ENCODE results near the gene PDE1A. TPM values are rescaled to one million over a fixed set of nuclear protein-coding genes. Genes with fewer than 3 reads are reported as not detected.
"Not testable (repeated sequence)": the region's sequence is repeated elsewhere in the genome, so short reads cannot be mapped to it uniquely, and the experiment has no call there.

The PDE1A gene
- total RNA-seq, 1 donor from 2014 or later = 0.53 TPM

GRCh38 chr2:182406221-182406620, 20.6 kb downstream of the PDE1A start:
- FAIRE-seq = no peak
- TF ChIP-seq CTCF (IDR thresholded peaks at IDR 0.05; ENCODE audit: insufficient read depth, low read length, severe bottlenecking) = no peak
- H3K27me3 ChIP-seq (ENCODE audit: control insufficient read depth, insufficient read depth, low read length) = no peaks in the 10 kb centered on the region

GRCh38 chr2:182404975-182405561, 21.8 kb downstream of the PDE1A start:
- FAIRE-seq (no peak), DNase-seq (ENCODE audit: low read depth) (peak; percentile 7)
- Histone ChIP-seq H3K4me3 (ENCODE audit: low read depth, low read length) (no peak overlapping the region), H3K36me3 (ENCODE audit: control insufficient read depth, insufficient read depth, low read length) (no peaks in the 10 kb centered on the region), H3K27me3 (ENCODE audit: control insufficient read depth, insufficient read depth, low read length) (no peaks in the 10 kb centered on the region)
- no peak for TF ChIP-seq CTCF (IDR thresholded peaks at IDR 0.05; ENCODE audit: insufficient read depth, low read length, severe bottlenecking)

More at GRCh38 chr2:182406221-182406620, 20.6 kb downstream of the PDE1A start:
- no peak overlapping the region for H3K4me3 ChIP-seq (ENCODE audit: low read depth, low read length)
- DNase-seq (ENCODE audit: low read depth) = no peak
- no peaks in the 10 kb centered on the region for H3K36me3 ChIP-seq (ENCODE audit: control insufficient read depth, insufficient read depth, low read length)

- Histone ChIP-seq H3K27me3 (ENCODE audit: control insufficient read depth, insufficient read depth, low read length) (no peaks in the 10 kb centered on the region), H3K4me3 (ENCODE audit: low read depth, low read length) (no peak overlapping the region), H3K36me3 (ENCODE audit: control insufficient read depth, insufficient read depth, low read length) (no peaks in the 10 kb centered on the region)
- no peak for TF ChIP-seq CTCF (IDR thresholded peaks at IDR 0.05; ENCODE audit: insufficient read depth, low read length, severe bottlenecking)
- DNase-seq (ENCODE audit: low read depth) (no peak), FAIRE-seq (no peak)
Measured at GRCh38 chr2:182404092-182404491, 22.7 kb downstream of the PDE1A start.

GRCh38 chr2:182393270-182393760, 33.5 kb downstream of the PDE1A start:
- FAIRE-seq (no peak), DNase-seq (ENCODE audit: low read depth) (no peak)
- no peak overlapping the region for H3K4me3 ChIP-seq (ENCODE audit: low read depth, low read length)
- H3K36me3 ChIP-seq (ENCODE audit: control insufficient read depth, insufficient read depth, low read length) = no peaks in the 10 kb centered on the region
- TF ChIP-seq CTCF (IDR thresholded peaks at IDR 0.05; ENCODE audit: insufficient read depth, low read length, severe bottlenecking) = no peak
- no peaks in the 10 kb centered on the region for H3K27me3 ChIP-seq (ENCODE audit: control insufficient read depth, insufficient read depth, low read length)

GRCh38 chr2:182391443-182391842, 35.4 kb downstream of the PDE1A start:
- DNase-seq (ENCODE audit: low read depth) (no peak), FAIRE-seq (no peak)
- Histone ChIP-seq H3K36me3 (ENCODE audit: control insufficient read depth, insufficient read depth, low read length) (no peaks in the 10 kb centered on the region), H3K27me3 (ENCODE audit: control insufficient read depth, insufficient read depth, low read length) (no peaks in the 10 kb centered on the region), H3K4me3 (ENCODE audit: low read depth, low read length) (no peak overlapping the region)
- TF ChIP-seq CTCF (IDR thresholded peaks at IDR 0.05; ENCODE audit: insufficient read depth, low read length, severe bottlenecking) = no peak

GRCh38 chr2:182386267-182386880, 40.5 kb downstream of the PDE1A start:
- not testable (repeated sequence) for H3K4me3 ChIP-seq (ENCODE audit: low read depth, low read length); FAIRE-seq; H3K36me3 ChIP-seq (ENCODE audit: control insufficient read depth, insufficient read depth, low read length); DNase-seq (ENCODE audit: low read depth); H3K27me3 ChIP-seq (ENCODE audit: control insufficient read depth, insufficient read depth, low read length)

All from bronchial epithelial cell (primary cell).